GM18502 (cell line): ENCODE results near the gene MBD3L4.
"Not testable (repeated sequence)": the region's sequence is repeated elsewhere in the genome, so short reads cannot be mapped to it uniquely, and the experiment has no call there.

Experiments used
- ATAC-seq: cut with Tn5 transposase; IDR thresholded peaks from one replicate; pipeline ENCODE4 v1.9.1; 2021; ENCODE audit warnings: mild to moderate bottlenecking; ENCODE audit not compliant: unreplicated experiment, poor library complexity

Gene MBD3L4

GRCh38 chr19:7052896-7053295, 12.9 kb upstream of the MBD3L4 start:
- ATAC-seq, result not testable (repeated sequence)

- not testable (repeated sequence) for ATAC-seq
Observed at GRCh38 chr19:7051421-7051820, 11.4 kb upstream of the MBD3L4 start.

GRCh38 chr19:7049021-7049420, 9.0 kb upstream of the MBD3L4 start, which contains the start of gene MBD3L2:
MBD3L2 (plus strand) TSS chr19:7049321; CDS start chr19:7049374, 53 bp downstream.
- ATAC-seq, result not testable (repeated sequence)

- ATAC-seq, result not testable (repeated sequence)
Observed at GRCh38 chr19:7041563-7041962, 1.6 kb upstream of the MBD3L4 start.

- not testable (repeated sequence) for ATAC-seq
Observed at GRCh38 chr19:7030278-7030677, 9.7 kb downstream of the MBD3L4 start, which contains the start of gene MBD3L5. MBD3L5 (plus strand) TSS chr19:7030578; CDS start chr19:7030612, 34 bp downstream.

- ATAC-seq, result not testable (repeated sequence)
Observed at GRCh38 chr19:7028790-7029189, 11.2 kb downstream of the MBD3L4 start.

- ATAC-seq, result not testable (repeated sequence)
Observed at GRCh38 chr19:7021331-7021730, 18.6 kb downstream of the MBD3L4 start, which contains the start of gene MBD3L2B. MBD3L2B (minus strand) TSS chr19:7021431; CDS start chr19:7021397, 34 bp downstream.

GRCh38 chr19:7018828-7019227, 21.2 kb downstream of the MBD3L4 start:
- ATAC-seq, result no peak

GRCh38 chr19:7013678-7014077, 26.3 kb downstream of the MBD3L4 start:
- no peak for ATAC-seq

GRCh38 chr19:7010722-7011593, 29.0 kb downstream of the MBD3L4 start:
- ATAC-seq, result no peak

GRCh38 chr19:7007859-7008258, 32.1 kb downstream of the MBD3L4 start:
- ATAC-seq, result no peak

GRCh38 chr19:7006135-7006704, 33.8 kb downstream of the MBD3L4 start:
- ATAC-seq, result no peak

- no peak for ATAC-seq
Observed at GRCh38 chr19:7004313-7004931, 35.6 kb downstream of the MBD3L4 start.

- no peak for ATAC-seq
Observed at GRCh38 chr19:7000816-7001215, 39.2 kb downstream of the MBD3L4 start.

GRCh38 chr19:7000333-7000732, 39.6 kb downstream of the MBD3L4 start:
- ATAC-seq, result no peak

- no peak for ATAC-seq
Observed at GRCh38 chr19:6999933-7000332, 40.0 kb downstream of the MBD3L4 start.

GRCh38 chr19:6997679-6998445, 42.1 kb downstream of the MBD3L4 start:
- ATAC-seq, result no peak

GRCh38 chr19:6996810-6997209, 43.2 kb downstream of the MBD3L4 start:
- ATAC-seq, result no peak

GRCh38 chr19:6995054-6995453, 44.9 kb downstream of the MBD3L4 start:
- no peak for ATAC-seq

GRCh38 chr19:6988257-6988656, 51.7 kb downstream of the MBD3L4 start:
- no peak for ATAC-seq
